Measurements from ENCODE around the gene TXNL4B.
"Not testable (repeated sequence)": the region's sequence is repeated elsewhere in the genome, so short reads cannot be mapped to it uniquely, and the experiment has no call there.

Gene TXNL4B

DNA sequence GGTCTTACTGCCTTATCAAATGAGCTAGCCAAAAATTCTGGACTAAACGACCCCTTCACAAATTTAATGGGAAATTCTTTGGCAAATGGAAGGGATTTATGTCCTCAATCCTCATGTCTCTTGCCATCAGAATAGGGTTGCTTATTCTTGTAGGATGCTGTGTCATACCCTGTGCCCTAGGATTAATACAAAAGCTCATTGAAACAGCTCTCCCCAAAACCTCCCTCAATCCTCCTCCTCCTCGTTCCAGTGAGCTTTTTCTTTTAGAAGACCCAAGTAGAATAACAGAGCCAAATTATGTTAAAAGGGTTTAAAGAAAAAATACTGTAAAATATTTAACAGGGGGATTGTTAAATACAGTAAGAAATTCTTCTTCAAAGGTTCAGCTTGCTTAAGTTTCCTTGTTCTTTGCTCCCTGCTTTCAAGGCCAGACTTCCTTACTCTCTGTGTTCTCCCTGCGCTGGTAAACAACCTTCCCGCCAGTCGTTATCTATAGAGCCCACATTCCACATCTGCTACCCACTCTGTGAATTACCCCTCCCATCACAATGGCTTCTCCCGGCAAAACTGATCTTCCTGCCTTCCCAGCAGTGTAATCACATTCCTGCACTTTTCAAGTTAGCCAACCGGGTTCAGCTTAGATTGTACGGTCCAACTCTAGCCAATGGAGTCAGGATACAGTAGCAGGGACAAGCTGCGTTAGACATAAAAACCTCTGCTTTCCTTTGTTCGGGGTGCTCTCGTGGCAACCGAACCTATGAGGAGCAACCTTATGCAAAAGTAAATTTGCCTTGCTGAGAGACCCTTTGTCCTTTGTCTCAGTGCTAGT is 20.7 kb downstream of the TXNL4B start:
- DNase-seq, result no peak

DNA sequence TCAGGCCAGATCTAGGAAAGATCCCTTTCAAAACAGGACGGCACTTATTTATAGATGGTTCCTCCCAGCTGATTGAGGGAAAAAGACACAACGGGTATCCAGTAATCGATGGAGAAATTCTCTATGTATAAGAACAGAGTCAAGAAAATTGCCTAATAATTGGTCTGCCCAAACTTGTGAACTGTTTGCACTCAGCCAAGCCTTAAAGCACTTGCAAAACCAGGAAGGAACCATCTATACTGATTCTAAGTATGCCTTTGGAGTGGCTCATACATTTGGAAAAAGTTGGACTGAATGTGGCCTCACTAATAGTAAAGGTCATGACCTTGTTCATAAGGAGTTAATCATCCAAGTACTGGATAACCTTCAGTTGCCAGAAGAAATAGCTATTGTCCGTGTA is 24.5 kb downstream of the TXNL4B start:
- no peak for DNase-seq

DNA sequence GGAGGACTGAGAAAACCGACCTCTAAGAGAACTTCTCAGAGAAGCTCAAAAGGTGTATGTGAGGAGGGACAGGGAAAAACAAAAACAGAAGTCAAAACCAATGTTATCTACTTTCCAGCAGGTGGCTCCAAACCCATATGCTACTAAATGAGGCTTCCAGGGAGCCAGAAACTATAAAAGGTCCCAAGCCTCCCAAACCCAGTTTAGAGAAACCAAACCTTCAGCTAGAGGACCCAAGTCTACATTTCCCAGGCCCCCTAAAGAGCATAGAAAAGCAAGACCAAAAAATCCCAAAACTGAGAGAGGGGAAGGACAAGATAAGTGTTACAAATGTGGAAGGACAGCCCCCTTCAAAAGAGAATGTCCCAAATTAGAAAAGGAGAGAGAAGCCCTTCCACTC is 26.7 kb downstream of the TXNL4B start:
- peak; percentile 20 for DNase-seq

DNA sequence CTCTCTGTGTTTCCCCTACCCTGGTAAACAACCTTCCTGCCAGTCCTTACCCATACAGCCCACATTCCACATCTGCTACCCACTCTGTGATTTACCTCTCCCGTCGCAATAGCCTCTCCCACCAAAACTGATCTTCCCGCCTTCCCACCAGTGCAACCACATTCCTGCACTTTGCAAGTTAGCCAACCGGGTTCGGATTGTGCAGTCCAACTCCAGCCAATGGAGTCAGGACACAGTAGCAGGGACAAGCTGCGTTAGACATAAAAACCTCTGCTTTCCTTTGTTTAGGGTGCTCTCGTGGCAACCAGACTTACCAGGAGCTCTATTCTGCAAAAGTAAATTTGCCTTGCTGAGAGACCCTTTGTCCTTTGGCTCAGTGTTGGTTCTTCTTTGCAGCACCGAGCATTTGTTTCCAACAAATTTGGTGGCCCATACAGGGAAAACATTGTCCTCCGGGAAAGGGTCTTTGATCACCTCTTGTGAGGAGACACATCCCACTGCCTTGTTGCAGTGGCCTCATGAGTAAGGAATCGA is 29.0 kb downstream of the TXNL4B start:
- no peak for DNase-seq

DNA sequence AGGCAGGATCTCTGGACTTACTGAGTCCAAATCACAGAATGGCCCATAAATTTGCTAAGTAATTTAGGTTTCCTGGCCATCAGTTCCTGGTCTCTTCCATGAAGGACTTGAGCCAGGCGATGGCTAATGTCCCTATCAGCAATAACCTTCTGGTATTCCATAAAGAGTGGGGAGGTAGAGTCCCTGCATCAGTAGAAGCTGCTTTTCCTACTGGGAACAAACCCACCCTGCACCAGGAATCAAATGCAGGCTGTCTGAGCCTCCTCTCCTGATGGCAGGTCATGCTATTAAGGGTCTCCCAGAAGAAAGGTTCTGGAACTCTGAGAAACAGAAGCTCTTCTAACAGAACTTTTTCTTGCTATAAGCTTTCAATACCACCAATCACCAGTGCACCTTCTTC is 31.9 kb downstream of the TXNL4B start:
- no peak for DNase-seq

DNA sequence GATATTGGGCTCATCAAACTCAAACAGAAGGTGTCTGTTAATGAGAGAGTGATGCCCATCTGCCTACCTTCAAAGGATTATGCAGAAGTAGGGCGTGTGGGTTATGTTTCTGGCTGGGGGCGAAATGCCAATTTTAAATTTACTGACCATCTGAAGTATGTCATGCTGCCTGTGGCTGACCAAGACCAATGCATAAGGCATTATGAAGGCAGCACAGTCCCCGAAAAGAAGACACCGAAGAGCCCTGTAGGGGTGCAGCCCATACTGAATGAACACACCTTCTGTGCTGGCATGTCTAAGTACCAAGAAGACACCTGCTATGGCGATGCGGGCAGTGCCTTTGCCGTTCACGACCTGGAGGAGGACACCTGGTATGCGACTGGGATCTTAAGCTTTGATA is 33.0 kb downstream of the TXNL4B start:
- no peak for DNase-seq

DNA sequence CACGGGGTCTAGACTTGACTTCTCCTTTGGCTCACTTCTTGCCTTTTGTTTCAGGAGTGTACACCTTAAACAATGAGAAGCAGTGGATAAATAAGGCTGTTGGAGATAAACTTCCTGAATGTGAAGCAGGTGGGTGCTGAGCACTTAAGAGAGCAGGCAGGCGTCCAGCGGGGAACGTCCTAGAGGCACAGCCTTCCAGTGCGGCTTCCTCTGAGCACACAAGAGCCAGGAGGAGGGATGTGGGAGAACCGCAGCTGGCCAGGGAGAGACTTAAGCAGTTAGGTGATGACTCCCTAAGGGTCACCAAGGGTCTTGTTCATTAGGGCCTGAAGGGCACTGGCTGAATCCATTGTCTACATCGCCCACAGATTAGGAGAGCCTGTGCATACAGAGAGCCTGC is 34.4 kb downstream of the TXNL4B start:
- DNase-seq, result not testable (repeated sequence)

DNA sequence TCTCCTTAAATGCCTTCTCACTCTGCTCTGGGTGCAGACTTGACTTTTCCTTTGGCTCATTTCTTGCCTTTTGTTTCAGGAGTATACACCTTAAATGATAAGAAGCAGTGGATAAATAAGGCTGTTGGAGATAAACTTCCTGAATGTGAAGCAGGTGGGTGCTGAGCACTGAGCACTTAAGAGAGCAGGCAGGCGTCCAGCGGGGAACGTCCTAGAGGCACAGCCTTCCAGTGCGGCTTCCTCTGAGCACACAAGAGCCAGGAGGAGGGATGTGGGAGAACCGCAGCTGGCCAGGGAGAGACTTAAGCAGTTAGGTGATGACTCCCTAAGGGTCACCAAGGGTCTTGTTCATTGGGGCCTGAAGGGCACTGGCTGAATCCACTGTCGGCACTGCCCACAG is 36.1 kb downstream of the TXNL4B start:
- DNase-seq, result not testable (repeated sequence)

DNA sequence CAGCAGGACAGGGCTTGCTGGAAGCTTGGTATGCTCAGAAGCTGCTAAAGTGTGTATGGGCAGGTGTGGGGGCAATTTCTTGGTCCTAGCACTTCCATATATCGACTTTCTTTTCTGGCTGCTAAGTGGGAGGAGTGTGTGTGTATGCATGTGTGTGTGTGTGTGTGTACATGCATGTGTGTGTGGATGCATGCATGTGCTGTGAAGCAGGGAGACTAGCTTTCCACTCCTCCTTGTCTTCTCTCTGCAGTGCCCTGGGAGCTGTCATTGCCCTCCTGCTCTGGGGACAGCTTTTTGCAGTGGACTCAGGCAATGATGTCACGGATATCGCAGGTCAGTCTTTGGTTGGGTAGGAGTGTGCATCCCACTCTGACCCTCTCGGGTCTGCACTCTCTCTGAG is 37.5 kb downstream of the TXNL4B start:
- DNase-seq, result no peak

DNA sequence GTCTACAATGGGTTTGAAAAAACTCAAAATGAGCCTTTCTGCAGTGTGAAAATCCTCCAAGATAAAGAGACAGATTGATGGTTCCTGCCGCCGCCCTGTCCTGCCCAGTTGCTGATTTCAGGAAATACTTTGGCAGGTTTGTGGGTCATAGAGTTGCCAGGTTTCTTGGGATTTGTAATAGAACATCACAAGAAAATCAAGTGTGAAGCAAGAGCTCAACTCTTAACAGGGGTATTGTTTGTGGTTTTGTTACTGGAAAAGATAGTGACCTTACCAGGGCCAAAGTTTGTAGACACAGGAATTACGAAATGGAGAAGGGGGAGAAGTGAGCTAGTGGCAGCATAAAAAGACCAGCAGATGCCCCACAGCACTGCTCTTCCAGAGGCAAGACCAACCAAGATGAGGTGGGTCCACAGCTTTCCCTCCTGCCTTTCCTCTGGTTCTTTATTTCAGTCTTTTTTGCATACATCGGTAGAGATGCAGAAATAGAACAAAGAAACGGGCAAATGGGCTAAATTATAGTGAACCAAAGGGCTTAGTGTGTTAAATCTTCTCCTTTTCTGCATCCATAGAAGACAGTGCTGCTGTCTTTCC is 39.1 kb downstream of the TXNL4B start, which contains the start of gene HP:
Gene HP, plus strand, starts transcription at position 252 of the 594 bp plus-strand sequence. Its CDS starts 148 bp downstream, at position 400.
- not testable (repeated sequence) for DNase-seq

DNA sequence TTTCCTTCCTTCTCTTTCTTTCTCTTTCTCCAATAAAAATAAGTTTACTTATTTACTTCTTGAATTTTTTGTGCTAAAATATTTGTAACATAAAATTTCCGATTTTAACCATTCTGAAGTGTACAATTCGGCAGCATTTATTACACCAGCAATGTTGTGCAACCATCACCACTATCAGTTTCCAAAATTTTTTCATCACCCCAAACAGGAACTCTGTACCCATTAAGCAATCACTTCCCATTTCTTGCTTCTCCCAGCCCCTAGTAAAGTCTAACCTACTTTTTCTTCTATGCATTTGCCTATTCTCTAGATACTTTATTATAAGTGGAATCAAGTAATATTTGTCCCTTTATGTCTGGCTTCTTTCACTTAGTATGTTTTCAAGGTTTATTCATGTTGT is 41.6 kb downstream of the TXNL4B start:
- DNase-seq, result no peak

DNA sequence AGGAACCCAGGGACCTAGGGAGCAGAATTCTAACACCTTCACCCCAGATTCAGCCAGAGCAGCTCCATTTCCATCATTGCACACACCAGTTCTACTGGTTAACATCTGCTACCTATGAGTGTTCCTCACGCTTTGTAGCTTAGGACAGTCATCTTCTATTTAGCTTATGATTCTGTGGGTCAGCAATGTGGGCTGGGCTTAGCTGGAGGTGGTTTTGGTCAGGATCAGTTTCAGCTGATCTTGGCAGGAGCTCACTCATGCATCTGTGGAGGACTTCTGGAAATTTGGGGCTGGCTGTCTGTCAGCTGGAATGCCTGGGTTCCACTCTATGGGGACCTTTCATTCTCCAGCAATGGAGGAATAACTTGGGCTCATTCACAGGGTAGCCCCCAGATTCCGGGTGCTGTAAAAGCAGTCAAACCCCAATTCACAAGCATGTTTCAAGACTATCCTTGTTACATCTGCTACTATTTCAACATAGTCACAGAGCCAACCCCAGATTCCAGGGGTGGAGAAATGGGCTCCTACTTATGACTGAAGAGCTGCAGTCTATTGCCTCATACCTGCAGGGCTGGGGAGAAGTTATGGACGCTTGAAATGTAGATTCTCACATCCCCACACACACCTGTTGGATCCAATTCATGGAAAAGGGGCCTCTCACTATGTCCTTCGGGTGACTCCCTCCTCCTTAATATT is 42.5 kb downstream of the TXNL4B start:
- peak; percentile 2 for DNase-seq

DNA sequence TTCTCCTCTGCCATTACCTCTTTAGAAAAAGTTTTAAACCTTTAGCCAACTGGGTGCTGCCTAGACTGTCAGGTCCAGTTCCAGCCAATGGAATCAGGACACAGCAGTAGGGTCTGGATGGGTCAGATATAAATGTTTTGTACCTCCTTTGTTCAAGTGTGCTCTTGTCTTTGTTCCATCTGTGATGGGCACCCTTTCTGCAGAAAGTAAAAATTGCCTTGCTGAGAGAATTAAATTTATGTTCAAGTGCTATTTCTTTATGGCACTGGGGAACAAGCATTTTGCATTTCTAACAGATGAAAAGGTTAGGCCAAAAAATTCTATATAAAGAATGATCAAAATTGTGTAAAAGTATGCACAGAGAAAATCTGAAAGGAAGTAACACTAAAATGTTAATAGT is 44.3 kb downstream of the TXNL4B start:
- no peak for DNase-seq

DNA sequence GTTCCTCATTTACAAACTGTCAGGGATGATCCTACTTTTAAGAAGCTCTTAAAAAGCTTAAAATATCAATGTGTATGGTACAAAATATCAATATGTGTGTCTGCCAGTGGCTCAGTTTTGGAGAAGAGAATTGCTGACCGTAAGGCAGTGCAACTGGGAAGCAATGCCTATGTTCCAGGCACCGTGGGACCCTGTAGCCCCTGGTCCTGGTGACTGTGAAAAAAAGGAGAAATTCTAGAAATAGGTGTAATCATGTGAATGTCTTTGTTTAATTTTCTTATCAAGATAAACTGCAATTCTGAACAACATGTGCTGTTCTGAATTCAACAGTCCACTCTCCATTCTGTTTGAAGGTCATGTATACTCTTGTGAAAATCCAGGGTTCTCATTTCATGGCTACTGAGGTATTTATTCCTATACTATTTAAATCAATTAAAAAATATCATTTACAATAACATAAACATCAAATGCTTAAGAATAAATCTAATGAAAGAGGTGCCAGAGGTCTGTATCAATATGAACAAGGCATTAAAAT is 48.5 kb downstream of the TXNL4B start:
- no peak for DNase-seq

DNA sequence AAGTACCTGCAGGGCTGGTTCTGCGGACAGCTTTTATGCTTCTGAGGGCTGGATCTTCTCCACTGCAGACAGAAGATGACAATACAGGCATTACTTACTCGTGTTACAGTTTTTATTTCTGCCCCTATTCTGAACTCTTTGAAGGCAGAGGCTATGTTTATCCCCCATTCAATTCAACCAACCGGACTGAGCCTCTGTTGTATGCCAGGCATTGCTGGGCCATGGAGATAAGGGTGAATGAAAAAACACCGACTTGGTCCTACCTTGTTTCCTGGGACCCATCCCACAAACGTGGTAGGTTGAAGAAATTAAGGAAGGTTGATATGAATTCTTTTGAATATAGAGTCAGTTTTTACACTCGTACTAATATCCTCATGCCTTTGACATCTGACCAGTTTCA is 49.1 kb downstream of the TXNL4B start:
- no peak for DNase-seq

DNA sequence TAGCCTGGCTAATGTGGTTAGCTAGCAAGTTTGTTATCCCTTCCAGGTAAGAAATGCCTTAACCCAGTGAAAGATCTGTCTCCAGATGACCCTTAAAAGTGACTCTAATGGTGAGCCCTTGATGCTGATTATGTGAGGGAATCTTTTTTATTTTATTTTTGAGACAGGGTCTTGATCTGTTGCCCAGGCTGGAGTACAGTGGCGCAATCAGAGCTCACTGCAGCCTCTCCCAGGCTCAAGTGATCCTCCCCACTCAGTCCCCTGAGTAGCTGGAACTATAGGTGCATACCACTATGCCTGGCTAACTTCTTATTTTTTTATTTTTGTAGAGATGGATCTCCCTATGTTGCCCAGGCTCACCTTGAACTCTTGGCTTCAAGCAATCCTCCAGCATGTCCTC is 49.9 kb downstream of the TXNL4B start:
- no peak for DNase-seq

DNA sequence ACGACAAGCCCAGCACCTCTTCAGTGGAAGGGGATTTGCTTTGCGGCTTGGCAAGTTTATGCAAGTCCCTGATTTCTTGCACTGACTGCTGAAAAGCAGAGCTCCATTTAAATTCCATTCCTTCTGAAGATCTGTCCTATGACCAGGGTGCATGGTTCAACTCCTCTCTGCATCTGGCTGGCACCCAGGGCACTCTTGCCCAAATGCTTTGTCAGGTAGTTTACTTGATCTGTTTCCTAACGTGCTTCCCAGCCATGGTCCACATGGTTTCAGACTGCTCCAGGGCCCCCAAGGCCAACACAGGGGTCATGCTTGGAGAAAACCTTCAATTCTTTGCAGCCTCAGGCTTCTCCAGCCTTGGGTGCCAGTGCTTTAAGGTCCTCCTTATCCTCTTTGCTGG is 50.4 kb downstream of the TXNL4B start:
- DNase-seq, result no peak

DNA sequence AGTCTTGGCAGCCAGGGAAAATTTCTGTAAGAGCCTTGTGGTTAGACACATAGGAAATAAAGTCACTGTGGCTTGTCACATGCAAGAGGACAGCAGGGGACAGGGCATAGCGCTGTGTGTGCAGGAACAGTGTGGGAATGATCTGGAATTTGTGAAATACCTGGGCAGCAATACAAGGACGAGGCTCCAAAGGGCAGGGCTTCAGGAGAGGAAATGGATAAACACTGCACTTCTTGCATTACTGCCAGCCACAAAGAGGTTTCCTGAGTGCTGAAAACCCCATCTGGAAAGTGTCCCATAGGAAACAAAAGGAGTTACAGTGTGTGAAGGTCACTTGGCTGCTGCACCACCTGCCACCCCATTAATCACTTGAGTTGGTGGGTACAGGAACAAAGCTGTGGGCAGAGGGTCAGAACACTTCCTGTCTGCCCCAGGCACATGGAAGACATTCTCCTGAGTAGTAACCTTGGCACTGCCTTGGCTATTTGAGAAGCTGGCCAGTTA is 51.2 kb downstream of the TXNL4B start:
- no peak for DNase-seq

DNA sequence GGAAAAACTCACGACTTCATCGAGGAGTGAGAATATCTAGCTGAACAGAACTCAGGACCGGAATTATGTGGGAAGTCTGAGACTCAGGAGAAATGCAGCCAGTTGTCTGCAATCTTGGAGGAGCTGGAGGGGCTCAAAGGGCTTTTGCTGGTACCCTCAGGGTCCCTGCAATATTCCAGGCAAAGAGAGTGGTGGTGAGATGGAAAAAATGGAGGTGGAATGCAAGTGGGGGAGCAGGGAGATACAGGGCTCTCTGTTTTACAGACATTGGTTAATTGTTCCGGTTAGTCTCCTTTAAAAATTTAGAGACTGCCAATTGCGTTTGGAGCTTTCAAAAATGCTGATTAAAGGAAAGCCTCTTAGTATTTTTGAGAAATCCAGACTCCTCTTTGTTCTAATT is 57.3 kb downstream of the TXNL4B start:
- no peak for DNase-seq
